H9 (cell line): ENCODE measurements around the gene ARHGAP22. TPM values are rescaled to one million over a fixed set of nuclear protein-coding genes. Genes with fewer than 3 reads are reported as not detected.

Experiments
- DNase-seq: peaks from one replicate; pipeline ENCODE4 v3.0.0-alpha.2; 2017
- H2AFZ ChIP-seq: one replicate; pipeline ENCODE4 v1.6.1; 2013; ENCODE audit warnings: mild to moderate bottlenecking, low read length, control low read depth, moderate library complexity
- H2AK5ac ChIP-seq: 2 replicates; pipeline ENCODE4 v1.6.1; 2013; ENCODE audit warnings: low read length, control low read depth, mixed read lengths; ENCODE audit not compliant: insufficient read length
- H2BK120ac ChIP-seq: one replicate; pipeline ENCODE4 v1.6.1; 2013; ENCODE audit warnings: low read depth, mild to moderate bottlenecking, low read length, control low read depth, inconsistent platforms; ENCODE audit not compliant: poor library complexity, severe bottlenecking
- H2BK12ac ChIP-seq: 2 replicates; pipeline ENCODE4 v1.6.1; 2013; ENCODE audit warnings: low read length, control low read depth, mixed read lengths, low read depth; ENCODE audit not compliant: insufficient read length
- H2BK15ac ChIP-seq: 2 replicates; pipeline ENCODE4 v1.6.1; 2013; ENCODE audit warnings: low read depth, low read length, control low read depth
- H2BK20ac ChIP-seq: one replicate; pipeline ENCODE4 v1.6.1; 2013; ENCODE audit warnings: low read depth, mild to moderate bottlenecking, low read length, control low read depth, inconsistent platforms; ENCODE audit not compliant: poor library complexity, severe bottlenecking
- H2BK5ac ChIP-seq: 2 replicates; pipeline ENCODE4 v1.6.1; 2013; ENCODE audit warnings: low read length, control low read depth, mixed read lengths; ENCODE audit not compliant: insufficient read length
- H3K14ac ChIP-seq: 2 replicates; pipeline ENCODE4 v1.6.1; 2013; ENCODE audit warnings: low read length, control low read depth; ENCODE audit not compliant: insufficient read depth
- H3K18ac ChIP-seq: 2 replicates; pipeline ENCODE4 v1.6.1; 2013; ENCODE audit warnings: low read depth, mild to moderate bottlenecking, mixed read lengths, low read length, control low read depth; ENCODE audit not compliant: insufficient read length
- H3K23ac ChIP-seq: 2 replicates; pipeline ENCODE4 v1.6.1; 2013; ENCODE audit warnings: low read length, control low read depth, mixed read lengths, low read depth; ENCODE audit not compliant: insufficient read length
- H3K23me2 ChIP-seq: 2 replicates; pipeline ENCODE4 v1.6.1; 2013; ENCODE audit warnings: low read depth, mild to moderate bottlenecking, mixed read lengths, low read length, control low read depth; ENCODE audit not compliant: insufficient read length, poor library complexity, severe bottlenecking
- H3K27ac ChIP-seq: 2 replicates; pipeline ENCODE4 v1.5.1; 2013; ENCODE audit warnings: low read length, control low read depth, mixed read lengths, low read depth; ENCODE audit not compliant: insufficient read length
- H3K27me3 ChIP-seq: 2 replicates; pipeline ENCODE4 v1.6.1; 2013; ENCODE audit warnings: low read length, control low read depth, inconsistent platforms; ENCODE audit not compliant: insufficient read depth
- H3K4ac ChIP-seq: 2 replicates; pipeline ENCODE4 v1.6.1; 2013; ENCODE audit warnings: low read depth, mild to moderate bottlenecking, control low read depth, inconsistent platforms, low read length, moderate library complexity
- H3K4me1 ChIP-seq: 2 replicates; pipeline ENCODE4 v1.6.1; 2013; ENCODE audit warnings: low read length, control low read depth, inconsistent platforms; ENCODE audit not compliant: insufficient read depth
- H3K4me2 ChIP-seq: 2 replicates; pipeline ENCODE4 v1.6.1; 2013; ENCODE audit warnings: low read length, control low read depth, mixed read lengths; ENCODE audit not compliant: insufficient read length, insufficient read depth
- H3K56ac ChIP-seq: 2 replicates; pipeline ENCODE4 v1.6.1; 2013; ENCODE audit warnings: low read depth, mild to moderate bottlenecking, mixed read lengths, low read length, control low read depth; ENCODE audit not compliant: insufficient read length
- H3K79me1 ChIP-seq: 2 replicates; pipeline ENCODE4 v1.6.1; 2013; ENCODE audit warnings: low read depth, mild to moderate bottlenecking, moderate library complexity, low read length, control low read depth, inconsistent platforms; ENCODE audit not compliant: insufficient read depth, poor library complexity, severe bottlenecking
- H3K79me2 ChIP-seq: 2 replicates; pipeline ENCODE4 v1.6.1; 2013; ENCODE audit warnings: low read length, control low read depth, inconsistent platforms; ENCODE audit not compliant: insufficient read depth
- H3K9ac ChIP-seq: 2 replicates; pipeline ENCODE4 v1.6.1; 2013; ENCODE audit warnings: low read length, control low read depth, mixed read lengths; ENCODE audit not compliant: insufficient read length; ENCODE audit errors: extremely low read depth
- H3K9me3 ChIP-seq: one replicate; pipeline ENCODE4 v1.6.1; 2013; ENCODE audit warnings: low read depth, low read length, inconsistent platforms; ENCODE audit not compliant: control insufficient read depth
- H3T11ph ChIP-seq: one replicate; pipeline ENCODE4 v1.6.1; 2013; ENCODE audit warnings: mild to moderate bottlenecking, low read length, control low read depth, inconsistent platforms
- H4K20me1 ChIP-seq: one replicate; pipeline ENCODE4 v1.6.1; 2013; ENCODE audit not compliant: control insufficient read depth, insufficient read length, insufficient read depth
- H4K5ac ChIP-seq: 2 replicates; pipeline ENCODE4 v1.6.1; 2013; ENCODE audit warnings: low read depth, mild to moderate bottlenecking, mixed read lengths, low read length, control low read depth; ENCODE audit not compliant: insufficient read length
- H4K8ac ChIP-seq: replicated peaks from 2 replicates; pipeline ENCODE4 v1.6.1; 2013; ENCODE audit warnings: low read length, control low read depth, mixed read lengths, low read depth; ENCODE audit not compliant: insufficient read length
- H4K91ac ChIP-seq: 2 replicates; pipeline ENCODE4 v1.6.1; 2013; ENCODE audit warnings: low read depth, mild to moderate bottlenecking, moderate library complexity, mixed read lengths, low read length, control low read depth; ENCODE audit not compliant: insufficient read length
- H3K27ac Mint-ChIP-seq, 3 experiments: 2 replicates in 2 of 3; 3 replicates in 1 of 3; pipeline ENCODE4 v1.8.0; 2020 to 2021; ENCODE audit warnings: mixed read lengths in 3 of 3, mild to moderate bottlenecking in 1 of 3, moderate library complexity in 1 of 3
- H3K27me3 Mint-ChIP-seq: 2 replicates; pipeline ENCODE4 v1.8.0; 2021; ENCODE audit warnings: low read depth, mild to moderate bottlenecking, moderate library complexity, mixed read lengths
- H3K36me3 Mint-ChIP-seq, 3 experiments: 2 replicates in 2 of 3; 3 replicates in 1 of 3; pipeline ENCODE4 v1.8.0; 2020 to 2021; ENCODE audit warnings: low read depth in 3 of 3, mixed read lengths in 3 of 3; ENCODE audit not compliant: insufficient read depth in 1 of 3
- H3K4me1 Mint-ChIP-seq, 2 experiments: 2 replicates each; pipeline ENCODE4 v1.8.0; 2020; ENCODE audit warnings: mixed read lengths in 2 of 2
- H3K4me3 Mint-ChIP-seq, 2 experiments: 2 replicates in 1 of 2; 3 replicates in 1 of 2; pipeline ENCODE4 v1.8.0; 2020 to 2021; ENCODE audit warnings: mild to moderate bottlenecking in 2 of 2, mixed read lengths in 2 of 2, moderate library complexity in 1 of 2
- H3K9me3 Mint-ChIP-seq, 2 experiments: 2 replicates in 1 of 2; 3 replicates in 1 of 2; pipeline ENCODE4 v1.8.0; 2020; ENCODE audit warnings: mild to moderate bottlenecking in 2 of 2, mixed read lengths in 2 of 2, moderate library complexity in 1 of 2
- CTCF ChIP-seq: fragments of 200-600 bp; sonication (generic); conservative IDR thresholded peaks from 3 replicates; pipeline ENCODE4 v1.8.0; 2021; ENCODE audit warnings: antibody characterized with exemption, mild to moderate bottlenecking
- WGBS: extraction: QIAGEN DNeasy Blood & Tissue Kit; methylation state at CpG from one replicate; pipeline ENCODE4 v1.1.7; 2013; ENCODE audit warnings: missing lambda C conversion rate, low lambda C conversion rate, mixed read lengths; ENCODE audit not compliant: insufficient read length; ENCODE audit errors: extremely low coverage; 5-methylcytosine and 5-hydroxymethylcytosine counted together
- total RNA-seq: library from RNA; stranded (reverse); gene quantifications from 2 replicates; pipeline ENCODE4 v1.2.1, GENCODE V29; 2021

The ARHGAP22 gene
- total RNA-seq, 1 experiment from 2014 or later, result 7.4 TPM

GRCh38 chr10:48414778-48415177 lies 190.1 kb downstream of the ARHGAP22 start:
- Histone ChIP-seq H2AK5ac (no peak overlapping the region), H3K18ac (no peak overlapping the region), H2BK5ac (no peak overlapping the region), H4K5ac (no peak overlapping the region), H3K27ac (no peak overlapping the region), H3K79me1 (no peaks in the 10 kb centered on the region), H3K9me3 (no peaks in the 10 kb centered on the region), H3K9ac (no peak overlapping the region), H3K4me2 (no peak overlapping the region), H2BK120ac (no peak overlapping the region), H3T11ph (no peak overlapping the region), H3K23me2 (no peaks in the 10 kb centered on the region), H4K91ac (no peak overlapping the region), H3K14ac (no peak overlapping the region), H2BK15ac (no peak overlapping the region), H2BK20ac (no peak overlapping the region), H2AFZ (no peak overlapping the region), H4K20me1 (no peaks in the 10 kb centered on the region), H3K23ac (no peak overlapping the region), H3K79me2 (no peaks in the 10 kb centered on the region), H2BK12ac (no peak overlapping the region), H3K4me1 (no peaks in the 10 kb centered on the region), H4K8ac (no peak overlapping the region), H3K27me3 (no peaks in the 10 kb centered on the region), H3K56ac (no peak overlapping the region), H3K4ac (no peak overlapping the region)
- Mint-ChIP-seq H3K36me3 (peaks cover 17 to 36% (median 28%) of the 10 kb centered on the region in 3 experiments), H3K27me3 (no peaks in the 10 kb centered on the region), H3K9me3 (peaks cover 11 to 12% of the 10 kb centered on the region in 2 experiments), H3K27ac (no peak overlapping the region; a peak in 1 of 7 replicates), H3K4me3 (no peak overlapping the region), H3K4me1 (peaks cover 7 to 20% of the 10 kb centered on the region in 2 experiments)
- WGBS, result no CpG with 5 or more reads among the region's 1 CpG
- TF ChIP-seq CTCF, result no peak
- DNase-seq, result no peak
